DMS153 treated with DMSO at 0.1 percent for 48 hours (cell line): ENCODE measurements around the gene UBA52.
"Not testable (repeated sequence)": the region's sequence is repeated elsewhere in the genome, so short reads cannot be mapped to it uniquely, and the experiment has no call there.

Source experiments
- DNase-seq: peaks from one replicate; lab custom pipeline; 2025; ENCODE audit not compliant: unreplicated experiment; lab: John Stamatoyannopoulos, UW

UBA52 gene

DNA sequence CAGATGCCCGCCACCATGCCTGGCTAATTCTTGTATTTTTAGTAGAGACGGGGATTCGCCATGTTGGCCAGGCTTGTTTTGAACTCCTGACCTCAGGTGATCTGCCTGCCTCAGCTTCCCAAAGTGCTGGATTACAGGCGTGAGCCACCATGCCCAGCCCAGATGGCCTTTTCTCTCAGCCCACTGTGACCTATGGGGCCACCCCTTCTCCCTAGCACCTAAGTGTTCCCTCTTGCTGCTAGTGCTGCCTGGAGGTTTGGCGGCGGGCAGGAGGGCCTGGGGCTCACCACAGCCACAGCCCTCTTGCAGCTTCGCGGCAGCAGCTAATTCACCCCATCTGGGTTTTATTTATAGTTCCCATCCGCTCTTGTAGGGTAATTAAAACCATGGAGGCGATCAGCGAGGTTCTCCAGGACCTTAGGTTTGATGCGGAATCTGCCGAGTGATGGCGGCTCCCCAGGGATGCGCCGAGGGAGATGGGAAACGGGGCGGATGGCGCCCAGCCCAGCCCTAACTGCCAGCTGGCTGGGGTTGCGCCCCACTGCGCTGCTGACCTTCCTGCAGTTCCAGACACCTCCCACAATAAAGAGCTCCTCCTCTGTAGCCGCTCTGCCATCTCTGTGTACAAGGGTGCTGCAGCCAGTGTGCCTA, 20.2 kb downstream of the UBA52 start:
- DNase-seq: no peak

DNA sequence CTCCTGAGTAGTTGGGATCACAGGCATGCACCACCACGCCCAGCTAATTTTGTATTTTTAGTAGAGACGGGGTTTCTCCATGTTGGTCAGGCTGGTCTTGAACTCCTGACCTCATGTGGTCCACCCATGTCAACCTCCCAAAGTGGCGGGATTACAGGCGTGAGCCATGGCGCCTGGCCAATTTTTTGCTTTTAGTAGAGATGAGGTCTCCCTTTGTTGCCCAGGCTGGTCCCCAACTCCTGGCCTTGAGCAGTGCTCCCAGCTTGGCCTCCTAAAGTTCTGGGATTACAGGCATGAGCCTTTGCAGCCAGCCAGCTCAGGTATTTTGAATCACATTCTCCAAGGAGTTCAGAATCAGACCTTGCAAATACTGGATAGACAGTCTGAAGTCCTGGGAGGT, 21.1 kb downstream of the UBA52 start:
- not testable (repeated sequence) for DNase-seq

DNA sequence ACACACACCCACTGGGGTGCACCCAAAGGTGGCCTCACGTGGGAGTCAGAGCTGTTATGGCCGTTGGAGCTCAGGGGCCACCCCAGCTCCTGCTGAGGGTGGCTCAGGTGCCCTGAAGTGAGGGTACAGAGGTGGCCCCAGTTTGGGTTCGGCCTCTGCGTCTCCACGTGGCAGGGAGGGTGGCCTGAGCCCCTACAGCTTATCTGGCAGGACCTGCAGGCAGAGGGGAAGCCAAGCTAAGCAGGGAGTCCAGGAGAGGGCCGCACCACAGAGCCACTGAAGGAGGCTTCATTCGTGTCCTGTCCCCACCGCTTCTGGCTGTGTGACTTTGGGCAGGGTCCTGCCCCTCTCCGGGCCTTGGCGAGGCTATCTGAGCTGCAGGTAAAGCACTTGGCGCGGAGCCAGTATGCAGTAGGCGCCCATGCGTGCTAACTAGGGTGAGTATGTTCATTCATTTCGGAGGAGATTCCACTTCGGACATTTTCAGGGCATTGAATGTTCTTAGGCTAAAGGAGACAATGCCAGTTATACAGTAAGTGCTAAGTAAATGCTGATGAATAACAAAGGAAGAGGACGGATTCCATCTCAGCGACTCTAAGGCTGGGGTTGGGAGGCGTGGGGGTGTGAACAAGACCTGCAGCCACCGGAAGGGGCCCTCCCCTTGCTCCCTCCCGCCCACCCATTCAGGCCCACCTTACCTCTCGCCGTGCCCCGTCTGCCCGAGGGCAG, 21.9 kb downstream of the UBA52 start:
- DNase-seq: no peak

DNA sequence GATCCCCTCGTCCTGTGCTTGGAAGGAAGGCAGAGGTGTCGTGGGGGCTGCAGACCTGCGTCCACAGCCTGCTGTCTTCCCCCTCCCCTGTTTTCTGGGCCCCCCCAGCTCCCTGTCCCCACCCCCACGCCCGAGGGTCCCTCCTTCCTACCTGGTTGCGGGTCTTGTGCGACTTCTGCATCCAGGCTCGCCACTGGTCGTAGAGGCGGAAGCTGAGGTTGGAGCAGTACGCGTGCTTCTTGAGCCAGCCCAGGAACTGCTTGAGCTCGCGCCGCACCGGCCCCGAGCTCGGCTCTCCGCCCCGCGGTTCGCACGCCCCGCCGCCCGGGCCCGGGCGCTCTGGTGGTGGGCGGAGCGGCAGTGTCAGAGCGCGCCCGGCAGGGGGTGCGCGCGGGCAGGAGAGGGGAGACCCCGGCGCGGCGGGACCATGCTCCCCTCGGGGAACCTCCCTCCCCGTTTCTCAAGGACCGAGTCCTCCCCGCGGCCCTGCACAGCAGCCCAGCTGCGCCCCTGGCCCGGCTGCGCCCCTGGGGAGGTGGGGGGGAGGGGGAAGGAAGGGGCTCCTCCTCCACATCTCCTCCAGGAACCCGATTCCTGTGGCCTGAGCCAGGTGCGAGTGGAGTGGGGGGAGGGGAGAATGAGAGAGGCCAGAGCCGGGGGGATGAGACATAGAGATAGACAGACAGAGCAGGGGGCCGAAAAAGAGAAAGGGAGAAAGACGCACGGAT, 22.6 kb downstream of the UBA52 start:
- peak; percentile 59 for DNase-seq

DNA sequence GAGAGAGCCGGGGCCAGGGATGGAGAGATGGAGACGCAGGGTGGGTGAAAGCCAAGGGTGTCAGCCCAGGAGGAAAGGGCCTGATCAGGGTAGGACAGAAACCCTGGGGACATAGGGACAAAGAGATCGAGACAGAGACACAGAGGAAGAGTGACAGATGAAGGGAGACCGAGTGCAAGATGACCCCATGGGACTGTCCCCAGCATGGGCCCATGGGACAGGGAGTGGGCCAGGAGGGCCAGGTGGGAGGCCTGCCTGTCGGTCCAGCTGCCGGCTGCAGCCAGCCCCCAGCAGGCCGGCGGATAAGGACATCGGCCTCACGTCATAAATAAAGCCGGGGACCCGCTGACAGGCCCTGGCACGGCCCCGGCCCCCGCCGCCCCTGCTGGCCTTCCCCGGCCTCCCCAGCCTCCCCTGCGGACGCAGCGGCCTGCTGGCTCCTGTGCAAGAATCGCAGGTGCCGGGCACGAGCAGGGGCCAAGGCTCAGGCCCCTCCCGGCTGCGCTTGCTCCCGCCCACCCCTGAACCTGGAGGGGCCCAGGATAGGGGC, 23.2 kb downstream of the UBA52 start:
- DNase-seq: no peak

DNA sequence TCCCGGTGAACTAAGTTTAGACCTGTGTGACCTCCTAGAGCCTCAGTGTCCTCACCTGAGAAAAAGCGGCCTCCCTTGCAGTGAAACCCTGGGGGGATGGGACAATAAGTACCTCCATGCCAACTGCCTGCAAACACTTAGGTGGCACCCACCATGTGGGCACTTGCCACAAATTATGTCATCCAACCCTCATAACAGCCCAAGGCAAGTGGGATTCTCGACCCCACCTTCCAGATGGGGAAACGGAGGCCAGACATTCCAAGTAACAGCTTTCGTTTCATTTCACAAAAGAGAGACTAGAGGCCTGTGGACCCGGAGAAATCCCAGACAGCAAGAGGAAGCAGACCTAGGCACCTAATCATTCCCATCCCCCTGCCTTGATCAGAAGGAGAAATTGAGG, 23.8 kb downstream of the UBA52 start:
- DNase-seq: no peak

DNA sequence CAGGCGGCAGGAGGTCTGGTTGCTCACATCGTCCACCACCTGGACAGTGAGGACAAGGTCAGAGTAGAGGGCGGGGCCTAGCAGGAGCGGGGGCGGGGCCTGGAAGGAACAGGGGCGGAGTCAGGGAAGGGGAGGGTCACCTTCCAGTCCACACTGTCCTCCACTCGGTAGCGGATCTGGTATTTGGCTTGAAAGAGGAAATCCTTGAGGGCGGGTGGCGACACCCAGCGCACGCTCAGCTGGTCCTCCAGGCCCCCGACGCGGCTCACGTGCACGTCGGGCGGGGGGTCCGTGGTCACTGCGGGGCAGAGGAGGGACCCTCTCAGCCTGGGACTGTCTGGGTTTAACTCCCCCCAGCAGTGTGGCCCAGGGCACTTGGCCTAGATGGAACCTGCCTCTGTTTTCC, 25.1 kb downstream of the UBA52 start:
- peak; percentile 5 for DNase-seq

DNA sequence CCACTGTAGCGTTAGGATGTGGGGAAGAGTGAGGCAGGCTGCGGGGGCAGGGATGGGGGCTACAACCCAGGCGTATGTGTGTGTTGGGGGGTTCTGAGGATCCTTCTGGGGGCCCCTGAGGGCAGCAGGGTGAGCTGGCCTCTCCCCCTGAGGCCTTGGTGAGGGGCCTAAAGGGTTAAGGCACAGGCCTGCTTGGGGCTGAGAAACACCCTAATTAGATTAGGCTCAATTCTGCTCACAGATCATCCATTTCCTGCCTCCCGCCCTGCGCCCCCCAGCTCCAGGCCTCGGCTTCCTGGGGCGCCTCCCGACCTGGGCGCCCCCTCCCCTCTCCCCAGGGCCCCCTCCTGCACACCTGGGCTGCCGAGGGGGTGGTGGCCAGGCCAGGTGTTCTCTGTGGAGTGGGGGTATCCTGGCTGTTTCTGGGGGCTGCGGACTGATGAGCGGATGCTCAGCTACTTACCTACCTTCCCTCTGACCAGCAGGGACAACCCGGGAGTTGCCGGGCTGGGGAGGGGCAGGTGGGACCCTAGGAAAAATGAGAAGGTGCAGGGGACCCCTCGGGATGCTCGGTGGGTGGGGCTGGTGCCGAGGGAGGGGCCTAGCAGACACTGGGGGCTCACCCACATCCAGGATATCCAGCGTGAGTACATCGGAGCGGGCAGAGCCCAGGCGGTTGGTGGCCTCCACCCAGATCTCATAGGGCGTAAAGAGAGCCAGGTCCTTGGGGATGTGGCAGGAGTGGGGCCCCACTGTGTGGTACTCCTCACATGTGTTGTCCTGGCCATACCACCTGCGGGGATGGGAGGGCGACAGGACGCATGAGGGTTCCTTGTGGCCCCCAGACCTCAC, 26.4 kb downstream of the UBA52 start:
- no peak for DNase-seq

DNA sequence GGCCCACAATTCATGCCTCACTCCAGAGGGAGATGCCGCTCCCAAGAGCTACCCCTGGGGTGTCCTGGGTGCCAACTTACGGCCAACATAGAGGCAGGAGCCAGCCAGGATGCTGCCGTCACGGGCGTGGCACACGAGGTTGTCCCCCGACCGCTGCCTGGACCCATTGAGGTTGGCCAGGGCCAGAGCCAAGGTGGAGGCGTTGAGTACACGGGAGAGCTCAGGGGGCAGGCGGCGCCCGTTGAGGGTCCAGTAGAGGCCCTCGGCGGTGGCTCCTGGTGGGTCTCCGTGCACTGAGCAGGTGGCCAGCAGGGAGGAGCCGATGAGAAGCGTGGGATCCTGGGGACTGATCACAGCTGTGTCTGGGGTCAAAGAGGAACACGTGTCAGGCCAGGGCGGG, 27.8 kb downstream of the UBA52 start:
- no peak for DNase-seq

DNA sequence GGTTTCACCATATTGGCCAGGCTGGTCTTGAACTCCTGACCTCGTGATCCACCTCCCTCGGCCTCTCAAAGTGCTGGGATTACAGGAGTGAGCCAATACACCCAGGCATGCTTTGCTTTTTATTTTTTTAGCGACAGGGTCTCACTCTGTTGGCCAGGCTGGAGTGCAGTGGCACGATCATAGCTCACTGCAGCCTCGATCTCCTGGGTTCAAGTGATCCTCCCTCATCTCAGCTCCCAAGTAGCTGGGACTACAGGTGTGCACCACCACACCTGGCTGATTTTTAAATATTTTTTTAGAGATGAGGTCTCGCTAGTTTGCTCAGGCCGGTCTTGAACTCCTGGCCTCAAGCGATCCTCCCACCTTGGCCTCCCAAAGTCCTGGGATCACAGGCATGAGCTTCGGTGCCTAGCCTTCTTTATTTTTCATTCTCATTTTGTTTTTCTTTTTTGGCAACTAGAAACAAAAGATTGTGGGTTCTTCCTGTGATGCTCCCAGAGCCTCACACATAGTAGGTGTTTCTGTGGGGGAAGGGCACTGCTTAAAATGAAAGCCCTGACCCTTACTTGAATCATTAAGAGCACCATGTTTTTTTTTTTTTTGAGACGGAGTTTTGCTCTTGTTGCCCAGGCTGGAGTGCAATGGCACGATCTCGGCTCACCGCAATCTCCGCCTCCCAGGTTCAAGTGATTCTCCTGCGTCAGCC, 29.2 kb downstream of the UBA52 start:
- not testable (repeated sequence) for DNase-seq

DNA sequence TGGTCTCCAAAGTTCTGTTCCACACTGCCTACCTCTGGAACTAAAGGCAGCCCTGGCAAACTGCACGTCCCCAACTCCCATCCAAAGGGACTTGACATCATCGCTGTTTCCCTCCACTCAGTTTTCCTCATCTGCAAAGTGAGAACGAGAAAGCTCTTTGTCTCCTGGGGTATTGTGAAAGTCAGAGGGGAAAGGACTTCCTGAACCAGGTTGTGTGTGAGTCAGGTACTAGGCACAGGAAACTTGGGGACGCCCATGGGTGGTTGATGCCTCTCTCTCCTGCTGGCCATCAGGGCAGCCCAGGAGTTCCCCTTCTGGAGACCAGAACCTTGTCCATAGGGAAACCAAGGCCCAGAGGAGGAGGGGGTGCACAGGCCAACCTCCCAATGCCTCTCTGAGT, 30.2 kb downstream of the UBA52 start:
- no peak for DNase-seq

DNA sequence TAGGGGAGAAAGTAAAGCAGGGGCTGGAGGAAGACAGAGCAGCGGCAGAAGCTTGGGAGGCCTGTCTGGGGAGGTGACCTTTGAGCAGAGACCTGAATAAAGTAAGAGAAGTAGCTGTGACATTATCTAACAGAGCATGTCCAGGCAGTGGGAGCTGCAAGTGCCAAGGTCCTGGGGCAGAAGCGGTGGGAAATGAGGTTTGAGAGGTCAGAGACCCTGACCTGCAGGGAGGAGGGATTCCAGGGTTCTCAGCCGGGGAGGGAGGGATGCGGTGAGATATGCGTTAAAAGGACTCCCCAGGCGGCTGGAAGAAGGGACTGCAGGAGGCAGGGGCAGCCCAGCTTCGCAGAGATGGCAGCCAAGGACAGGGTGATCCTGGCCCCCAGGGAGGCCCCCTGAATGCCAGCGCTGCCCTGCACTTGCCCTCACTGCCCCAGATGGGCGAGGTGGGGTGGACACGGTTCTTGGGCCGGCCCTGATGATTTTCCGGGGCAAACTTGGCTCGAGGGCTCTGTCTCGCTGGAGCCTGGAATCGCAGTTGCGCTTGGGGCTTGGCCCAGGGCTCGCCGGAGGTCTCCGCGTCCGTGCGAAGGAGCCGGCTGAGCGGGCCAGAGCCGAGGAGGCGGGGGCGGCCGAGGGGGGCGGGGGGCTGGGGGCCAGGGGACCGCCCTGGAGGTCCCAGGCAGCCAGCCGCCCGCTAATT, 31.7 kb downstream of the UBA52 start:
- DNase-seq: no peak

DNA sequence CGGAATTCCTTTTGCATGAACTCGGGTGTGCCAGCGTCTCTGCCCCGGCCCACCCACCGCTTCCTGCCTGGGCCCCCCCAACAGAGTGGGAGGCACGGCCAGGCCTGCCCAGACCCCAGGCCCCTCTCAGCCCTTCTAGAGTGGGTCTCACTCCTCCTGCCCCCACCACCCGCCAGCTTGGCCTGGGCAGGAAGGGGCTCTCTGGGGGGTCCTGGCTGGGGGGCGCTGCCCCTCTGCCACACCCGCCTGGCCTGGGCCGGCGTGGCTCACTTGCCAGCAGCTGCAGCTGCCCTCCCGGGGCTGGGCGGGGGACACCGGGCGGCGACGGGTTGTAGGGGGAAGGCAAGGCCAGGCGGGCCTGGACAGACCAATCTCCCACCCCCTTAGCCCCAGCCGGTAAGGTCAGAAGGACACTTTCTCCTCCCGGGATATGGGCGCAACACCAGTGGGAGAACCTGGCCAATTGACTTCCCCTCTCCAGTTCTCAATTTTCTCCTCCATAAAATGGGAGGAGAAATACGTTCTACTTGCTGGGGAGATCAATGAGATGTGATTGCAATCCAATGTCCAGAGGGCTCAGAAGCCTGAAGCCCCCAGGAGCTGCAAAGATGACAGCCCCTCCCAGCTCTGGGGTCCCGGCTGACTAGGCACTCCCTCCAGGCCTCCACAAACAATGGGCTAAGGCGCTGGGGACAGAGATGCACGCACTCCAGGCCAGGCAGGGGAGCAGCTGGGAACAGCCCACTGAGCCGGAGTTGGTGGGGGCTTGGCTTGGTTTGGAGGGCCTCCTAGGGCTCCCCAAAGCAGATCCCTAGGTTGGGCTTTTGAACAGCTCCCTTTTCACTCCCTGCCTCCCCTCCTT, 32.5 kb downstream of the UBA52 start:
- no peak for DNase-seq

DNA sequence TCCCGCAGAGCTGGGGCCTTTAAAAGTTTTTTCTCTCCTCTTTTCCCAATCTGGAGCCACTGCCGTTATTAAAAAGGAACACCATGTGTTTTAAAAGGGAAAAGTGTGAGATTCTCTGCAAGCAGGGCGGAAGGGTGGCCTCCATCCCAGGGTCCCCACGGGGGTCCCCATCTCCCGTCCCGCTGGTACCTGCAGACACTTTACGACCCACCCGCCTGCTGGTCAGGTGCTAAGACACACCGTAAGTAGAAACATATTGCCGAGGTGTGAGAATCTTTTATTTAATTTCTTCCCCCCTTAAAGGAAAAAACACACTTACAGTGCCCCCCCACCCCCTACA, 33.1 kb downstream of the UBA52 start:
- DNase-seq: no peak

DNA sequence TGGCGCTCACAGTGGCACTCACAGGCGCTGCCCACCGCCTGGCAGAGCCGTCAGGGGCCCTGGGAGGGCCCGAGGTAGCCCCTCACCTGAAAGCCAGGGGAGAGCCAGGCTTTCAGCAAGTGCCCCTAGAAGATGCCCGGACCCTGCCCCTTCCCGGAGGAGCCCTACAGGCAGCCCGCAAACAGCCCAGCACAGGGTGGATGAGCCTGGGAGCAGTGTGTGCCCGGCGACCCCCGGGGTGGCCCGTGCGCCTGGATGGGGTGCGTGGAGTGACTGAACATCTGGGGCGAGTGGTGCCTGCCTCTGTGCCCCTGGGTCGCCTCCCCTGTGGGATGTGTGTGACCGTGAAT, 33.5 kb downstream of the UBA52 start:
- no peak for DNase-seq

DNA sequence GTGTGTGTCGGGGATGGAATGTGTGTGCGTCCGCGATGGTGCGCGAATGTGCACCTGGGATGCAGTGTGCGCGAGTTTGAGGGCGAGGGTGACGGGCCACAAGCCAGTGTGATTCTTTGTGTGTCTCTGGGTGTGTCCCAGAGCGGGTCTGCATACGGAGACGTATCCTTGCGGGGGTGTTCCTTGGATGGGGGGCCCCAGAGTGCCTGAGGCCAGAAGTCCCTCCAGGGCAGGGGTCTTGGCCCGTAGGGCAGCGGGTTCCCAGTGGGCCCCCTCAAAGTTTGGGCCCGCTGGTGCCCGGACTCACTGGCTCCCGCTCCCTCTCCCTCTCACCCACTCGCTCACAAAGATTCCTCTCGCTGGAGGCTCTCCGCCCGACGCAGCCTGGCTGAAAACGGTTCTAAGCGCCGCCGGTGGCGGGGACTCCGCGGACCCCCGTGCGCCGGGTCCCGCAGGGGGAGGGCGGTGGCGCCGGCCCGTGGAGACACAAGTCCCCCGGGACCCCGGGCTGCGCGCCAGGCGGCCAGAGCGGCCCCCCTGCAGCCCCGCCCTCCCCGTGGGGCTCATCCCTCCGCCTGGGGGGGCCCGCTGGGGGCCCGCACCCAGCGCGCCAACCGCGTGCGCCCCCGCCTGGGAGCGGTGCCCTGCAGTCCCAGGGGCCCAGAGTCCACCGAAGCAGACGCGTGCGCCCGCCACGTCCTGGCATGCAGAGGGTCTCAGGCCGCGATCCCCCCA, 34.1 kb downstream of the UBA52 start:
- no peak for DNase-seq

DNA sequence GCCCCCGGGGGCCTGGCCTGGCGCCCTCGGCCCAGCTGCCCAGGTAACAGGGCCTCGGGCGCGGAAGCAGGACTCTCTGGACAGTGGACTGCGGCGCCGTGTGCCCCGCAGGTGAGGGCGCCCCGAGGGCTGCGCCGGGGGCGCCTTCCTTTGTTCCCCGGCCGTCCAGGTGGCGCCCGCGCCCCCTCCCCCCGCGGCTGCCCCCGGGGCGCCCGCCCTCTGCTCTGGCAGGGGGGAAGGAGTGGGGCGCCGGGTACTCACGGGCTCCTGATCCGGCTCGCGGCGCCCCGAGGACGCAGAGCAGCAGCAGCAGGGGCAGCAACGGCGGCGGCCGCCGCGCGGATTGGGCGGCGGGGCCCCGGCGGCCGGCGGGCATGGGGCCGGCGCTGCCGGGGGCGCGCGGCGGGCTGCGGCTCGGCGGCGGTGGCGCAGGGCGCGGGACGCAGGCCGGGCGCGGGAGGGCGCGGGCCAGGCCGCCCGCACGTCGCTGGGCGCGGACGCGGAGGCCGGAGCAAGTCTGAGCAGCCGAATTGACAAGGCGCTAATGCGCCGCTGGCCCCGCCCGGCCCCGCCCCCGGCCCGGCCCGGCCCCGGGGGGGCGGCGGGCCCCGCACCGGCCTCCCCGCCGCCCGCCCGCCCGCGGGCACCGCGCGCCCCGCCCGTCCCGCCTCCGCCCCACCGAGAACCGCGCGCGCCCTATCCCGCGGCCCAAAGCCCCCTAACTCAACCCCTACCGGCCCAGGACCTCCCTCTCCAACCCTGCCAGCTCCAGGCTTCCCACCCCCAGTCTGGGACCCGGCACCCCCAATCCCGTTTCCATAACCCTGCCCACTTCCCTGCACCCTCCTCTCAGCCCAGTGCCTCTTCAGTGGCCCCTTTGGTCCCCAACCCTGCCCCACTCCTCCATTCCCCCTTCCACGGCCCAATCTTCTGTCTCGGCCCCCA, 34.9 kb downstream of the UBA52 start, which contains the start of gene CRLF1:
Gene CRLF1, minus strand, starts transcription at position 519 of the 945 bp plus-strand sequence. Its CDS starts 143 bp downstream, at position 376.
- no peak for DNase-seq
